NCI-H2171 treated with DMSO at 0.1 percent for 48 hours (cell line): ENCODE measurements around the gene MXD3.
"Not testable (repeated sequence)": the region's sequence is repeated elsewhere in the genome, so short reads cannot be mapped to it uniquely, and the experiment has no call there.

Experiments
- DNase-seq: peaks from one replicate; lab custom pipeline; 2025; lab: John Stamatoyannopoulos, UW

MXD3 gene

GRCh38 chr5:177319913-177320588 is 8.4 kb upstream of the MXD3 start:
- DNase-seq, result no peak

- DNase-seq, result peak; percentile 47
These were observed 6.3 kb upstream of the MXD3 start for GRCh38 chr5:177317959-177318377.

GRCh38 chr5:177316005-177316404 is 4.3 kb upstream of the MXD3 start:
- DNase-seq, result no peak

- DNase-seq, result no peak
These were observed 3.7 kb upstream of the MXD3 start for GRCh38 chr5:177315411-177315810.

GRCh38 chr5:177314376-177315342 is 3.0 kb upstream of the MXD3 start:
- DNase-seq, result no peak

GRCh38 chr5:177313561-177314259 is 2.0 kb upstream of the MXD3 start:
- no peak for DNase-seq

GRCh38 chr5:177312649-177313181 is 1.0 kb upstream of the MXD3 start:
- DNase-seq, result peak; percentile 29

- DNase-seq, result no peak
These were observed 341 bp downstream of the MXD3 start for GRCh38 chr5:177311392-177311722.

- DNase-seq, result peak; percentile 57
These were observed 824 bp downstream of the MXD3 start for GRCh38 chr5:177310757-177311391.

GRCh38 chr5:177310332-177310731 is 1.4 kb downstream of the MXD3 start:
- no peak for DNase-seq

GRCh38 chr5:177309351-177310191 is 2.1 kb downstream of the MXD3 start:
- peak; percentile 21 for DNase-seq

GRCh38 chr5:177308740-177309139 is 3.0 kb downstream of the MXD3 start:
- DNase-seq, result no peak

- DNase-seq, result no peak
These were observed 3.9 kb downstream of the MXD3 start for GRCh38 chr5:177307544-177308363.

GRCh38 chr5:177306674-177307543 is 4.8 kb downstream of the MXD3 start:
- DNase-seq, result no peak

- DNase-seq, result not testable (repeated sequence)
These were observed 5.5 kb downstream of the MXD3 start for GRCh38 chr5:177306103-177306640.

GRCh38 chr5:177304392-177305119 is 7.1 kb downstream of the MXD3 start:
- DNase-seq, result no peak

- DNase-seq, result no peak
These were observed 7.7 kb downstream of the MXD3 start for GRCh38 chr5:177303925-177304391.
